Nephron progenitor cell (in vitro differentiated cells): ENCODE data around the gene C8G.

Source experiments
- DNase-seq: peaks from one replicate; pipeline ENCODE4 v3.0.0; 2021
- H3K27ac Mint-ChIP-seq: 2 replicates; pipeline ENCODE4 v1.8.0; 2021; ENCODE audit warnings: mild to moderate bottlenecking, moderate library complexity, mixed read lengths
- H3K27me3 Mint-ChIP-seq: 2 replicates; pipeline ENCODE4 v1.8.0; 2021; ENCODE audit warnings: mild to moderate bottlenecking, low read depth, mixed read lengths; ENCODE audit not compliant: poor library complexity
- H3K36me3 Mint-ChIP-seq: 2 replicates; pipeline ENCODE4 v1.8.0; 2021; ENCODE audit warnings: low read depth, mixed read lengths
- H3K4me1 Mint-ChIP-seq: 2 replicates; pipeline ENCODE4 v1.8.0; 2021; ENCODE audit warnings: mixed read lengths
- H3K4me3 Mint-ChIP-seq: 2 replicates; pipeline ENCODE4 v1.8.0; 2021; ENCODE audit warnings: mild to moderate bottlenecking, moderate library complexity, mixed read lengths
- H3K9me3 Mint-ChIP-seq: 2 replicates; pipeline ENCODE4 v1.8.0; 2021; ENCODE audit warnings: mild to moderate bottlenecking, moderate library complexity, mixed read lengths
- TF ChIP-seq, protein P1 (sequence below): fragments of 200-600 bp; sonication (generic); IDR thresholded peaks from 2 replicates; pipeline ENCODE4 v1.5.0; 2021; ENCODE audit warnings: antibody characterized with exemption

Gene C8G

DNA sequence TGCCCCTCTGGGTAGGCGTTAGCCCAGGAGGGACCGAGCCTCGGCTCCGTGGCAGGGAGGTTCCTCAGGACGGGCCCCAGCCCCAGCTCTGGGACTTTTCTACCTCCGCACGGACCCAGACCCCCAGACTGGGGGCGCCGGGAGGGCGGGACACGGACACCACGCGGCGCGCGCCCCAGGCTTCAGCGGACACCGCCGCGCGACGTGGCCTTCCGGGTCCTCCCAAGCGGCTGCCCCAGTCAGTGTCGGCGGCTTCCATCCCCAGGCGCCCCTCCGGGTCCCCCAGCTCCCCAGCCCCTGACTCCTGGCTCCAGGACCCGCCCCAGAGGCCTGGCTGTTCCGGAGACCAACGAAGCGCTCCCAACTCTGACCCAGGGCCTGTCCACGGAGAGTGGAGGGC is 40.8 kb downstream of the C8G start:
- Mint-ChIP-seq H3K4me1 (peaks cover 31% of the 10 kb centered on the region), H3K27ac (no peak overlapping the region), H3K36me3 (no peaks in the 10 kb centered on the region), H3K4me3 (no peak overlapping the region), H3K27me3 (peaks cover 34% of the 10 kb centered on the region), H3K9me3 (peaks cover 9% of the 10 kb centered on the region)
- TF ChIP-seq, protein P1, sequence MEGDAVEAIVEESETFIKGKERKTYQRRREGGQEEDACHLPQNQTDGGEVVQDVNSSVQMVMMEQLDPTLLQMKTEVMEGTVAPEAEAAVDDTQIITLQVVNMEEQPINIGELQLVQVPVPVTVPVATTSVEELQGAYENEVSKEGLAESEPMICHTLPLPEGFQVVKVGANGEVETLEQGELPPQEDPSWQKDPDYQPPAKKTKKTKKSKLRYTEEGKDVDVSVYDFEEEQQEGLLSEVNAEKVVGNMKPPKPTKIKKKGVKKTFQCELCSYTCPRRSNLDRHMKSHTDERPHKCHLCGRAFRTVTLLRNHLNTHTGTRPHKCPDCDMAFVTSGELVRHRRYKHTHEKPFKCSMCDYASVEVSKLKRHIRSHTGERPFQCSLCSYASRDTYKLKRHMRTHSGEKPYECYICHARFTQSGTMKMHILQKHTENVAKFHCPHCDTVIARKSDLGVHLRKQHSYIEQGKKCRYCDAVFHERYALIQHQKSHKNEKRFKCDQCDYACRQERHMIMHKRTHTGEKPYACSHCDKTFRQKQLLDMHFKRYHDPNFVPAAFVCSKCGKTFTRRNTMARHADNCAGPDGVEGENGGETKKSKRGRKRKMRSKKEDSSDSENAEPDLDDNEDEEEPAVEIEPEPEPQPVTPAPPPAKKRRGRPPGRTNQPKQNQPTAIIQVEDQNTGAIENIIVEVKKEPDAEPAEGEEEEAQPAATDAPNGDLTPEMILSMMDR = no peak
- peak; percentile 5 for DNase-seq

DNA sequence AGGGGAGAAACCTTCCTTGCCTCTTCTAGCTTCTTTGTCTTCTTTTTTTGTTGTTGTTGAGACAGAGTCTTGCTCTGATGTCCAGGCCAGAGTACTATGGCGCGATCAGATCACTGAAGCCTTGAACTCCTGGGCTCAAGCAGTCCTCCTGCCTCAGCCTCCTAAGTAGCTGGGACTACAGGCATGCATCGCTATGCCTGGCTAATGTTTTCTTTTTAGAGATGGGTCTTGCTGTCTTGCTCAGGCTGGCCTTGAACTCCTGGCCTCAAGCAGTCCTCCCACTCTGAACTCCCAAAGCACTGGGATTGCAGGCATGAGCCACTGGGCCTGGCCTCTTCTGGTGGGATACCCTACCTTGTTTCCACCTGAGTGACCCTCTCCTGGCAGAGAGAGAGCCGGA is 43.8 kb downstream of the C8G start:
- TF ChIP-seq, protein P1 = no peak
- H3K36me3 Mint-ChIP-seq = no peaks in the 10 kb centered on the region

DNA sequence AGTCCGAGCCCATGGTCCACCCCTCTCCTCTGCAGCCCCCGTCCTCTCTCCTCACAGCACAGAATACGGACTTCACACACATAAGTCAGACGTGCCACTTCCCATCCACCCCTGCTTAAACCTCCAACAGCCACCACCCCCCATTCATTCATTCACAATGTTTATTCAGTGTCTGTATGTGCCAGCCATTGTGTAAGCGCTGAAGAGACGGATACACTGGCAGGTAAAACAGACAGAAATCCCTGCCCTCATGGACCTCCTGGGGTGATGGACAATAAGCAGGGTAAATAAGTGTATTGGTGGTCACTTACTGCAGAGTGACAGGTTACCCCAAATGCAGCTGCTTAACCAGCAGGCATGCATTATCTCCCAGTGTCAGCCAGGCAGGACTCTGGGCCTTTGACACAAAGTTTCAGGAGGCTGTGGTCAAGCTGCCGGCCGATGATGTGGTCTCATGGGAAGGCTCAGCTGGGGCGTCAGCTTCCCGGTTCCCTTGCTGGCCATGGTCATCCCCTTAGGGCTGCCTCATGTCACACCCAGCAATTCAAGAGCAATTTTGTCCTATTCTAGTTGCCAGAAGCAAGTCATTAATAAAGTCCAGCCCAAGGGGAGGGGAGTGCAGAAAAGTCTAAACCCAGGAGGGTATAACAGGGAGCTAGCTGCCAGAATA is 45.3 kb downstream of the C8G start:
- H3K36me3 Mint-ChIP-seq = no peaks in the 10 kb centered on the region
- TF ChIP-seq, protein P1 = no peak
- peak overlapping the region; percentile 54 for H3K4me3 Mint-ChIP-seq
- H3K27me3 Mint-ChIP-seq = peaks cover 32% of the 10 kb centered on the region
- DNase-seq = no peak
- no peak overlapping the region for H3K27ac Mint-ChIP-seq
- H3K4me1 Mint-ChIP-seq = peaks cover 25% of the 10 kb centered on the region
- H3K9me3 Mint-ChIP-seq = peaks cover 18% of the 10 kb centered on the region

More for the DNA sequence above, 43.8 kb downstream of the C8G start:
- Mint-ChIP-seq H3K27ac (no peak overlapping the region), H3K9me3 (peaks cover 18% of the 10 kb centered on the region), H3K4me1 (peaks cover 28% of the 10 kb centered on the region), H3K27me3 (peaks cover 31% of the 10 kb centered on the region), H3K4me3 (no peak overlapping the region)
- DNase-seq = no peak

DNA sequence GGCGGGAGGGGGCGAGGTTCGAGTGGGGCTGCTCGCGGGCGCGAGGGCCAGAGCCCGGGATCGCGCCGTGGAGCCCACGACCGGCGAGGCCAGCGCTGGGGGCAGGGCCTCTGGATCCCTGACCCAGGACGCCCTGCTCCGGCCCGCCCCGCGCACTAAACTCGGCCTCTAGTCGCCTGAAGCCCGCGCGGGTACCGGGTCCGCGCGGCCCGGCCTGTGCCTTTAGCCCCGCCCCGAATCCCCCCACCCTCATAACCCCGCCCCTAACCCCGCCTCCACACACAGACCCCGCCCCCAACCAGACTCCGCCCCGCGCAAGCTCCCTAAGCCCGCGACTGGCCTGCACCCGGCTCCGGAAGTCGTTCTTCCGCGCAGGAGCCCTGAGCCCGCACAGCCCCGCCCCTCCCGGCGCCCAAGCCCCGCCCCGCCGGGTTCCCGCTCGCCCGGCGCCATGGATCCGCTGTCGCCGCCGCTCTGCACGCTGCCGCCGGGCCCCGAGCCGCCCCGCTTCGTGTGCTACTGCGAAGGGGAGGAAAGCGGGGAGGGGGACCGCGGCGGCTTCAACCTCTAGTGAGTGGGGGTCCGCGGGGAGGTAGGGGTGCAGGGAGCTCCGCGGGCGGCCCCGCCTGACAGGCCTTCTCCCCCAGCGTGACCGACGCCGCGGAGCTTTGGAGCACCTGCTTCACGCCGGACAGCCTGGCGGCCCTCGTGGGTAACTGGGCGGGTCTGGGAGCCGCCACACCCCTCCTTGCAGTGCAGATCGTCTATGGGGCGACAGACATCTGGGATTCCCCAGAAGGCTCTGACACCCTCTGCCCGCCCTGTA is 47.2 kb downstream of the C8G start, which contains the start of gene PAXX:
Gene PAXX, plus strand, starts transcription at position 430 of the 826 bp plus-strand sequence. Its CDS starts 22 bp downstream, at position 452.
- TF ChIP-seq, protein P1 = no peak
- Mint-ChIP-seq H3K4me1 (peaks cover 25% of the 10 kb centered on the region), H3K36me3 (no peaks in the 10 kb centered on the region), H3K27me3 (peaks cover 28% of the 10 kb centered on the region), H3K4me3 (peak within 1 kb of the TSS; percentile 80), H3K27ac (no peak within 1 kb of the TSS), H3K9me3 (peaks cover 18% of the 10 kb centered on the region)
- DNase-seq = peak; percentile 99

DNA sequence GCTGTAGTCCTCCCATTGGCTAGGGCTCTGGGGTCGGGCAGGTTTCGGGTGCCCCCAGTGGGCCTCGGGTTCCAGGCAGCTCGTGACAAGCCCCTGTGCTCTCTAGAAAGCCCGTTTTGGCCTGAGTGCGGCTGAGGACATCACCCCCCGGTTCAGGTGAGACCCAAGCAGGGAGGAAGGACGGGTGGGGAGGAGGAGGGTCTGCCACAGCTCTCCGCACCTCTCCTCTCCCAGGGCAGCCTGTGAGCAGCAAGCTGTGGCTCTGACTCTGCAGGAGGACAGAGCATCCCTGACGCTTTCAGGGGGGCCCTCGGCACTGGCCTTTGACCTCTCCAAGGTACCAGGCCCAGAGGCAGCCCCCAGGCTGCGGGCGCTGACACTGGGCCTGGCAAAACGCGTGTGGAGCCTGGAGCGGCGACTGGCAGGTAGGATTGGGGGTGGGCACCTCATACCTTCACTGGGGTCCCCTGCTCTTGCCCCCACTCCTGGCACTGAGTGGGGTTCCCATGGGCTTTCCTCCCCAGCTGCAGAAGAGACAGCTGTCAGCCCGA is 47.9 kb downstream of the C8G start:
- TF ChIP-seq, protein P1 = no peak
- peaks cover 18% of the 10 kb centered on the region for H3K9me3 Mint-ChIP-seq
- H3K4me3 Mint-ChIP-seq = peak overlapping the region; percentile 80
- peaks cover 27% of the 10 kb centered on the region for H3K27me3 Mint-ChIP-seq
- H3K4me1 Mint-ChIP-seq = peaks cover 28% of the 10 kb centered on the region
- no peak for DNase-seq
- no peaks in the 10 kb centered on the region for H3K36me3 Mint-ChIP-seq
- H3K27ac Mint-ChIP-seq = no peak overlapping the region
